ENCODE results near the gene B4GAT1.
A peak's percentile ranks its signal among the peaks of the same experiment; 100 is the strongest.
"Not testable (repeated sequence)": the region's sequence is repeated elsewhere in the genome, so short reads cannot be mapped to it uniquely, and the experiment has no call there.

B4GAT1 gene

DNA sequence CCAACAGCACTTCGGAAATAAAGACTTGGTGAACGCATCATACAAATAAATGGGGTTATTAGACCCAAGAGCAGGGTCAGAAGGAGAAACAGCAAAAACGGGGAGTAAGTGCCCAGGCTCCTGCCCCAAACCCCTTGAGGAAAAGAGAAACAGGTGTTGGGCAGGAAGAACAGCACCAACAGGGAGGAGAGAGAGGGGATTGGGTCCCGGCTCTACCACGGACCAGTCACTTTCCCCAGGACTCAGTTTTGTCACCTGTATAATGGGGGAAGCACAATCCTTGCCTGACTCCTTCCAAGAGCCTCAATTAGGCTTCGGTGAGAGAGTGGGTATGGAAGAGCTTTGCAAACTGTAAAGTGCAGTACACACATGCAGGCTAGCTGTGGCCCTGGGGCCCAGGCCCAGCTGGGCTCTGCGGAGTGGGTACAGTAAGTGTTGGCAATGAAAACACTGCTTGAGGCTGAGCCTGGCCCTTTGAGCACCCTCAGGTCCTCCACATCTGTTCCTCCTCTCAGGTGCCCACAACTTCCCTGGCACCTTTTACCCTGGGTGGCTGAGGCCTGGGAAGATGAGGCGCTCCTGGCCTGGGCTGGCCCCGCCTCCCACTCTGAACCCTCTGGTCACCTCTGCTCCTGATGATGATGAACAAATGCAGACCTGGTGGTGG lies 15.2 kb upstream of the B4GAT1 start:
- no peak for DNase-seq

DNA sequence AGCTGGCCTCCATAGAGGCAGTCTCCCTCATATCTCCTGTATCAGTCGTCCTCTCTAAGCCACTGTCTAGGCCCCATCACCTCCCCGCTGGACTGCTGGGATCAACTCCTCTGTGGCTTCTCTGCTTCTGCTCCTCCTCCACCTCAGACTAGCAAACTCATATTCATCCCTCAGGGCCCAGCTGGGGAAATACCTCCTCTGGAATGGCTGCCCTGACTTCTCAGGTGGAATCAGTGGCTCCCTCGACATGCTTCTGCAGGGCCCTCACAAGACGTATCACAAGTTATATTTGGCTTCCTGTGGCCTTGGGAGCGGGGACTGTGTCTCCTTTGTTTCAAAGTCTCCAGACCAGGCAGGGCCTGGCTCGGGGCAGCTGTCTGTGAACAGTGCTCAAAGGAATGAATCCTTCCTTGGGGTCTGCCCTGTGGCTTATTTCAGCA lies 14.1 kb upstream of the B4GAT1 start:
- DNase-seq = no peak

DNA sequence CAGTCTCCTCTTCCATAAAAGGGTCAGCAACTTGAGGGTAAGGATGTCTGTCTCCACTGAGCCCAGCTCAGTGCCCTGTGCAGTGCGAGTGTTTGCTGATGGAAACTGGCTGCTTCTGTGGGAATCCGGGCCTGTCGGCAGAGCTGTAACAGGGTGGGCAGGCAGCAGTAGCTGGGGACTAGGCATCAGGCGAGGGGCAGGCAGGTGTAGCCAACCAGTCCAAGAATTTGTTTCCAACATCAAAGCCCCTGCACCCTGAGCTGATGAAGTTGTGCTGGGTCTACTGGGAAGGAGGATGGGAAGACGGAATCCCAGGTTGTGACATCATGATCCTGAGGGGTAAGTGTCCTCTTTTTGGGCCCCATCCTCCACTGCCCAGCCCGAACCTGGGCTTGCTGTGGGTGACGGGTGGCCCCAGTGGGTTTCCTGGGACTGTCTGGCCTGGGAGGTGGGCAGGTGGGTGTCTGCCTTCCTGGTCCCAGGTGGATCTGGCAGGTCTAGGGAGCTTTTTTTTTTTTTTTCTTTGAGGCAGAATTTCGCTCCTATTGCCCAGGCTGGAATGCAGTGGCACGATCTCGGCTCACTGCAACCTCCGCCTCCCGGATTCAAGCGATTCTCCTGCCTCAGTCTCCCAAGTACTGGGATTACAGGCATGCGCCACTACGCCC lies 13.1 kb upstream of the B4GAT1 start:
- no peak for DNase-seq

DNA sequence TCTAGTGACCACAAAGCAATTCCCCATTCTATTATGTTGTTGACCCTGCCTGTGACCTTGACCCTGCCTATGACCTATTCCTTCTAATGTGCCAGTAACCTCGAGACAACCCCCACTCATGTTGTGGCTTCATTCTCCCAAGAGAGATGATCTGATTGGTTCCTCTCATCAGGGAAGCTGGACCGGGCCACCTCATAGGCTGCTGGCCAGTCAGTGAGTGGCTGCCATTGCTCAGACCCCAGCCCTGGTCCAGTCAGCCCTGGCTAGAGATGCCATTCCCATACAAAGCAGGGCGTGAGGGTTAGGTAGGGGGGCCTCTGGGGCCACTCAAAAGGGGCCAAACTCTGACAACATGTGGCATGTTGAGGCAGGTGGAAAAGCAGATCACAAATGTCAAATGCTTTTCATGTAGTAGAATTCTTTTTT lies 12.2 kb upstream of the B4GAT1 start:
- DNase-seq = no peak

DNA sequence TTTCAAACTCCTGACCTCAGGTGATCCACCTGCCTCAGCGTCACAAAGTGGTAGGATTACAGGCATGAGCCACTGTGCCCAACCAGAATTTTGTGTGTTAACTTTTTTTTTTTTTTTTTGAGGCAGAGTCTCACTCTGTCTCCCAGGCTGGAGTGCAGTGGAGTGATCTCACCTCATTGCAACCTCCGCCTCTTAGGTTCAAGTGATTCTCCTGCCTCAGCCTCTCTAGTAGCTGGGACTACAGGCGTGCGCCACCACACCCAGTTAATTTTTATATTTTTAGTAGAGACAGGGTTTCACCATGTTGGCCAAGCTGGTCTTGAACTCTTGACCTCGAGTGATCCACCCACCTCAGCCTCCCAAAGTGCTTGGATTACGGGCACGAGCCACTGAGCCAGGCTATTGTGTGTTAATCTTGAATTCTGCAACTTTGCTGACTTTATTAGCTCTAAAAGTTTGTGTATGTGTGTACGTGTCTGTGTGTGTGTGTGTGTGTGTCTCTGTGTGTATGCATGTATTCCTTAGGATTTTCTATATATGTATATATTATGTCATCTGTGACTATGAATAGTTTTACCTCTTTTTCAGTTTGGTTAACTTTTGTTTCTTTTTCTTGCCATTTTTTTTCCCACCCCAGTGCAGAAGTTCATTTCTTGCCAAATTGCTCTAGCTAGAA lies 3.3 kb upstream of the B4GAT1 start:
- not testable (repeated sequence) for DNase-seq

DNA sequence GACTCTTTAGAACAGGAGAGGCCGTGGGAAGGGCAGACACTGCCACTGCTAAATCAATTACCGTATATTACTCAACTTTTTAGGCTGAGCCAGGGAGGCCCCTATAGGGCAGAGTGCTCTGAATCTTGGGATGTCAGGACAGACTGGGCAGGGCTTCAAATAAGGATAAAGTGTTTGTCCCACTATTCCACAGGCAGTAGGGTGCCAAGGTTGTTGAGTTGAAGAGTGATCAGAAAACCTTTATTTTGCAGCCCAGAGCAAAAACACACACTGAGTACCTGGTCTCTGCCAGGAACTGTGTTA lies 1.6 kb upstream of the B4GAT1 start:
- no peak for DNase-seq

DNA sequence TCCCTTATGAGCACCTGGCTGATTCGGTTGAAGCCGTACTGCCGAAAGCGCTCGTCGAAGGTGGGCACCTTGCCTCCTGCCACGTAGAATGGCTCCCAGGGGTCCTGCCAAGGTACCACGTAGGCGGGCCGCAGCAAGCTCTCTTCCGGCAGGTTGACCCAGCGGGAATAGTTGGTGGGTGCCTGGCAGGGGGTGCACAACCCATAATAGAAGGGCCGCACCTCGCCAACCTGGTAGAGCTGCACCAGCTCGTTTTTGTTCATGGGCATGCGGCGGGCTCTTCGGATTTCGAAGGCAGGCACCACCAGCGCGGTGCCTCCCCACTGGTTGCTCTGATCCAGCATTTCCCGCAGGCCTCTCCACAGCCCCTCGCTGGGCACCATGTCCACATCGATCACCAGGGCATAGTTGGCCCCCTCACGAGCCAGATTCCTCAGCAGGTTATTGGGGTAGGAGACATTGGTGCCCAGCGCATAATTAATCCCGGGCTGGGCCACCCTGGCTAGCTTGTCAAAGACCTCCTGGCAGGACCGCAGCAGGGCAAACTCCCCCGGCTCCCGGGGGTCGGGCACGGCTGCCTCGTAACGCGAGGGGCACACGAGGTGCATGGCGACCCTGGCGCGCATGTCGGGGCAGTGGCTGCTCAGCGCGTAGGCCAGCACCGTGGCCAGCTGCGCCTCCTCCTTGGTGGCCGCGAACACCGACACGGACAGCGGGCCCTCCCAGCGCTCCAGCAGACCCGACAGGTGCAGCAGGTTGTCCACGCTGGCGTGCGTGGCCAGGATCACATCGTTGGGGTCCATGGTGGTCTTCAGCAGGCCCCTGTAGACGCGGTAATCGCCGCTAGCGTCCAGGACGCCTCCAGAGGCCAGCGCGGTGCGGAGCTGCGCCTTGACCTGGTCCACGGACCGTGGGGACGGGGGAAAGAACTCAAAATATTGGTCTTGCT lies 679 bp downstream of the B4GAT1 start:
- no peak for DNase-seq

DNA sequence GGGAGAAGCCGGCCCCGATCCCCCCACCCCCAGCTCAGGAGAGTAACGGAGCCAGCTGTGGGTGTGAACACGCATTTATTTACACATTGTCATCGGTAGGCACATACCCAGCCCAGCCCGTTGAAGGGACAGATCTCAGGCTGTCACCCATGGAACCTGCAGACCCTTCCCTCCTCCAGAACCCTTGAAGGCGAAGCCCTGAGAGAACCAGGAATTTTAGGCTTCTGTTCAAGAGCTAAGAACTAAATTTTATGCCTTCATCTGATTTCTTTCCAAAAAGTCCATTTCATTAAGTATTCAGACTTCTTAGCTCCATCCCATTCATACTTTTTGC lies 2.1 kb downstream of the B4GAT1 start:
- DNase-seq = no peak

DNA sequence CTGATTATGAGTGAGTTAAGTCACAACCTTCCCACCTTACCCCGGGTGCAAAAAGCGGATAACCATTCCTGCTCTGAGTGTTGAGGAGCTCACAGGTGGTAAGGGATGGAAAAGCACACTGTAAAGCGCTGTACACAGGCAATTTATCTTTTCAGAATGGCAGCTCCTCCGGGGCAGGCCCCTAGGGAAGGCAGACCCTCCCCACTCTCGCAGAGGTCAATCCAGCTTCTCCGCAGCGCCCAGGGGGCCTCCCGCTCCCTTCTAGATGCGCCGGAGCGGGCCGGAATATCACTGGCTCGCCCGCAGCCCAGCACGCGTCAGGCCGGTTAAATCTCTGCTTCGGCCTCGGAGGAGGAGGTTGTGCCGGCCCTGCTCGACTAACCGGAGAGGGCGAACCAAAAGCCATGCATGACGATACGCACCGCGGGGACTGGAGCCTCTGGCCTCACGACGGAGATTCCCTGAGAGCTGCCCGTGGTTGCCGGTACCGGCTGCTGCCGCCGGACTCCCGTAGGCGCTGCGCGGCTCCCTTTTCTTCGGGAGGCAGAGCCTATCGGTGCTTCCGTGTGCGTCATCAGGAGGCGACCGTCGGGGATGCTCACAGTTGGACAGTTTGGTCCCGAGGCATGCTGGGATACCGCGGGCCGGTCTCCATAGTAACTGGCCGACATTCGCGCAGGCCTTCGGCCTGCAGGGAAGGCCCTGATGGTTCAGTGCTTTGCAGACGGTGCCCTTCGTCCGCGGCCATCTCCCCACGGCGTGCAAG lies 2.7 kb downstream of the B4GAT1 start, which contains the start of gene BRMS1:
Gene BRMS1, minus strand, starts transcription at position 555 of the 766 bp plus-strand sequence. CDS start 2,870 bp downstream, outside the sequence.
- DNase-seq = peak; percentile 97

DNA sequence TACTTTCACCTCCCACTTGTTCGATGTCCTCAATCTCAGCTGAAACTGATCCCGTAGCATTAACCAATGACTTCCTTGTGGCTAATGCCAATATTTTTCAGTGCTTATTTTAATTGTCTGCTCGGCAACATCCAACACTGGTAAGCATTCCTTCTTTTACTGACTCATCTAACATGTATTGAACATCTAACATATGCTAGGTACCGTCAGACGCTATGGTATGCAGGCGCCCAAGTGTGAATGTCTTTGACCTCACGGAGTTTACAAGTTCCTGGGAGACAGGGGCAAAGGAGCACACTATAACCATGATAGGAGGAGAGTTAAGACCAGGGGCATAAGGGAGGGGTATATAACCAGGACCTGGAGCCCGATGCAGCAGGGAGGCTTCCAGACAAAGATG lies 4.3 kb downstream of the B4GAT1 start:
- no peak for DNase-seq

DNA sequence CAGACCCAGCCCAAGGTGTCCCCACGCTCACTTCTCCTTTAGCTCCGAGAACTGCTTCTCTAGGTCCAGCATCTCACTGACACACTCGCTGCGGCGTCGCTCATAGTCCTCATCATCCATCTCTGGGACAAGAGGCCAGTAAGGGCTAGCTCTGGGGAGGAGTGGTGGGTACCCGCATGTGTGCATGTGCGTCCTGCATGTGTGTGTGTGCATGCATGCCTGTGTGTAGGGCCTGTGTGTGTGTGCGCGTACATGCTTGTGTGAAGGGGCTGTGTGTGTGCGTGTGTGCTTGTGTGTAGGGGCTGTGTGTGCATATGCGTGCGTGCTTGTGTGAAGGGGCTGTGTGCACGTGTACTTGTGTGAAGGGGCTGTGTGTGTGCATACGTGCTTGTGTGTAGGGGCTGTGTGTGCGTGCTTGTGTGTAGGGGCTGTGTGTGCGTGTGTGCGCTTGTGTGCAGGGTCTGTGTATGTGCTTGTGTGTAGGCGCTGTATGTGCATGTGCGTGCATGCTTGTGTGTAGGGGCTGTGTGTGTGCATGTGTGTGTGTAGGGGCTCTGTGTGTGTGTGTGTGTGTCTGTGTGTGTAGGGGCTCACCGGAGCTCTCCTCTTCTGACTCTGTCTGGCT lies 5.8 kb downstream of the B4GAT1 start:
- DNase-seq = no peak

DNA sequence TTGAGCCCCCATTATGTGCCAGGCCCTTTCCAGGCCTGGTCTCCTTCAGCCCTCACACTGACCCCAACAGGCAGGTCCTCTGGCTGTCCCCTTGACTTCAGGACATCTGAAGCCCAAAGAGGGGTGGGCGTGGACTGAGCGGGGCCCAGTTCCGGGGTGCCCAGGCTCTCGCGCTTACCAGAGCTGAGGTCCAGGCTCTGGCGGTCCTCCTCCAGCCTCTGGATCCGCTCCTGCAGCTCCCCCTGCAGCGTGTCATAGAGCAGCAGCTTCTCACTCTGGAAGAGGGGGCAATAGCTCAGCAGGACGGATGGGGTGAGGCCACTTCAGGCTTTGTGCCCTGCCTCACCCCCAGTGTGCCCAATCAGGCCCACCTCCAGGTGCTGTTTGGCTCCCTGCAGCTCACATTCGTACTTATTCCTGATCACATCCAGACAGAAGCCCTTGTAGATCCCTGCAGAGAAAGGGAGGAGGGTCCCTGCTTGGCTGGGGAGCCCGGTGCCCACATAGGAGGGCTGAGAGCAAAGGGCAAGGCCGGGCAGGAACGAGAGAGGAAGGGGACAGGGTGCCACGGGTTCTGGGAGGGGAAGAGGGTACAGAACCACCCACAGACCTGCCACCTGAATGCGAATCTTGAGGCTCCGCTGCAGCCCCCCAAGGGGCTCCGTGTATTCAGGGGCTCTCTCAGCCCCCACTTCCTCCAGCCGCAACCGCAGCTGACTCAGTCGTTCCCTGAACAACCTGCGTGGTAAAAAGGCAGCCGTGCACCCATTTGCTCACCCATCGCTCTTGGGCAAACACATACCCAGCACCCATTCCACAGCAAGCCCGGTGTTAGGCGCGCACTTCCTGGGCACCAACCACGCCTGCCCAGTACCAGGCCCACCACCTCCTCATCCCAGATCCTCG lies 6.6 kb downstream of the B4GAT1 start:
- DNase-seq = no peak

DNA sequence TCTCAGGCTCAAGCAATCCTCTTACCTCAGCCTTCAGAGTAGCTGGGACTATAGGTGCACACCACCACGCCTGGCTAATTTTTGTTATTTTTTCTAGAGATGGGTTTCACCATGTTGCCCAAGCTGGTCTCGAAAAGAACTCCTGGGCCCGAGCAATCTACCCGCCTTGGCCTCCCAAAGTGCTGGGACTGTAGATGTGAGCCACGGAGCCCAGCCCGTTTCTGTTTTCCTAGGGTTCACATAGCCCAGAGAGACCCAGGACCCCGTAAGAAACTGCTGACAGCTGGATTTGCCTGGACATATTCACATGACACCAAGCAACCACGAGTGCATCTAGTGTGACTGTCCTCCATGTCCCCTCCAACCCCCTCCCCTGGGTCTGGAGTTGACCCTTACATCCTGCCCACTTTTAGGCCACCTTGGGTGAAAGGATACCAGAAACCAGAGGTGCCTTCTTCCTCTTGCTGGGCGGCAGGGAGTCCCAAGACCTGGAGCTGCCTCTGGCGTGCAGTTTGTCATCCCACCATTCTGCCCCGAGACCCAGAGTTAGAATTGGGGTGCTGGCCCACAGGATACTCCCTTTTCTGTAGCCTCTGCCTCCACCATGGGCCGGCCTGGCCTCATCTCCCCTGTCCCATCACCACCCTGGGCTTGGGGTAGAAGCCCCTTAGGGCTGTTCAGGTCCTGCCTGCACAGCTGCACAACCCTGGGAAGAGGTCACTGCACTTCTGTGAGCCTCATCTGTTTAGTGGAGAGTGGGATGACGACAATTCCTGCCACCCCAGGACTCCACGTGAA lies 7.5 kb downstream of the B4GAT1 start:
- no peak for DNase-seq

DNA sequence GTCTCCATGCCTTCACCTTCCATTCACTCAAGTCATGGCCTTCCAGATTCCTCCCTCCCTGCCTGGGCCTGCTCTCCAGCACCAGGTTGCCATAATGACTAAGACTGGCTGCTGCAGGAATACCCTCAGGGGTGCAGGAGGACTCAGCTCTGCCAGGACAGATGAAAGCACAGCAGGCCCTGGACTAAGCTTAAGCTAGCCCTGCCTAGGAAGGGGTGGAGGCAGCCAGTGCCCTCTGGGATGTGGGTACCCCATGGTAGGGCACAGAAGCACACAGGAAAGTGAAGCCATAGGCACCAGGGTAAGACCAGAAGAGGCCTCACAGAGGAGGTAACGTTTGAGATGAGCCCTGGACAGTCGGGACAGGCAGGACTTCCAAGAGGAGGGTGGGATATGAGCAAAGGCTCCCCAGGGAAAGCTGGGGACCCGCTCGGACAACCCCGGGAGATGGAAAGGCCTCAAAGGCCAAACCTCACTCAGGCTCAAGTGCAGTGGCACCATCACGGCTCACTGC lies 8.2 kb downstream of the B4GAT1 start:
- no peak for DNase-seq

DNA sequence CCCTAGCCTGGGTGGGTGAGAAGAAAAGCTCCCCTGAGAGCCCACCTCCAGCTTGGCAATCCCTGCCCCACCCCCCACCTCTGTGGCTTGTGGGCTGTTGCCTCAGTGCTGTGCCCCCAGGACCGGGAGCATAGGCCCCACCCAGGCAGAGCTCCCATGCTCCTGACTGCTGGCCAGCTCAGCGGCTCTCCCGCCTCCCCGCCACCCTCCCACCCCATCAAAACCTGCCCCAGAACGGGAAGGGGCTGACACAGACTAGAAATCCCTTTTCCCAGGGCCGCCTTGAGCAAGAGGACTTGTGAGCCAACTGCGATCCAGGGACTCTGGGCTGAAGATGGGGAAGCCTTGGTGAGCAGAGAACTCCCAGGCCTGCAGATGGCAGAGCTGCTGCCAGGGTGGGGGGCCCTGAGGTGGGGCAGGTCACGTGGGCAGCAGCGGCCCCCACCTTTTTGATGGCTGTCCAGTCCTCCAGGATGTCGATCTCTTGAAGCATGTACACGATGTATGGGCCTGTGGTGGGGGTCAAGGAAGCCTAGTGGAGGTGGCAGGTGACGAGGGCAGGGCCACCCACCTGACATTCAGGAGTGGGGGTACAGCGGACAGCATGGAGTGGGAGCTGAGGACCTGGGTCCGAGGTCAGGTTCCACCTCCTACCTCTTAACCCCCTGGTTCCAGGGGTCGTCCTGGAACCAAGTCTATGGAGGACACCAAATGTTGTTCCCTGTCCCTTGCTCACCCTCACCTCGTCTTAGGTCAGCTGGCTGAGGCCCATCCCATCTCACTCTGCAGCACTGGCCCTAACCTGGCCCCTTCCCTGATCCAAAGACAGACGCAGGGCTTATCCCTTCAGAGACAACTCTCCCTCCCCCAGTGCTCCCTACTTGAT lies 8.9 kb downstream of the B4GAT1 start:
- no peak for DNase-seq

DNA sequence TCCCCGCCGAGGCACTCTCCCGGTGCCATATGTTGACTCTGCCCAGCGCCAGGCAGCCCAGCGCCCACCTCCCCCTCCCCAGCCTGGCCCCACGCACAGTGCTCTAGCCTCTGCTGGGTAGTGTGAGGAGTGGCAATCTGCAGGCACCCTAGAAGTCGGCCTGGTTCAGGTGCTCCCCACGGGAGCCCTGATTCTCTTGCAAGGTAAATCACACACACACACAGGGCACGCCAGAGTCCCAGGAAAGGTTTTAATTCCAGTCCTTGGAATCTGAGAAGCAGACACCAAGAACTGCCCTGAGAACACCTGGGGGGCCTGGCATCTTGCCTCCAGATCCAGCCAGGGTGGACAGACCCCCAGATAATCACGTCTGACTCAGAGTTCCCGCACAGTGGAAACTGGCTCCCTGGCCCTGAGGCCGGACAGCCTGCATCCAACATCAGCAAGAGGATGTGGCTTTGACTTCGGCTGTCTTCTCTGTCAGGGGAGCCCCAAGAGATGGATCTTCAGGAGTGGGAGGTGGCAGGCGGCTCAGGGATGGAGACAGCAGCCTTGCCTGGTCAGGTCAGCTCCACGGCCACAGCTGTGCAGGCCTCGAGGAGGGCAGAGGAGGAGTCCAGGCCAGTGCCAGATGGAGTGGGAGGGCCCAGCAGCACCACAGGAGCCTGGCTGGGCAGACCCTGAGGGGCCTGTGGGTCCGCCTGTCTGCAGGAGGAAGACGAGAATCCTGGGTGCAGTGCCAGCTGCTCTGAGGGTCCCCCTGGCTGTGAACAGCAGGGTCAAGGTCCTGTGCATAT lies 10.1 kb downstream of the B4GAT1 start:
- no peak for DNase-seq

DNA sequence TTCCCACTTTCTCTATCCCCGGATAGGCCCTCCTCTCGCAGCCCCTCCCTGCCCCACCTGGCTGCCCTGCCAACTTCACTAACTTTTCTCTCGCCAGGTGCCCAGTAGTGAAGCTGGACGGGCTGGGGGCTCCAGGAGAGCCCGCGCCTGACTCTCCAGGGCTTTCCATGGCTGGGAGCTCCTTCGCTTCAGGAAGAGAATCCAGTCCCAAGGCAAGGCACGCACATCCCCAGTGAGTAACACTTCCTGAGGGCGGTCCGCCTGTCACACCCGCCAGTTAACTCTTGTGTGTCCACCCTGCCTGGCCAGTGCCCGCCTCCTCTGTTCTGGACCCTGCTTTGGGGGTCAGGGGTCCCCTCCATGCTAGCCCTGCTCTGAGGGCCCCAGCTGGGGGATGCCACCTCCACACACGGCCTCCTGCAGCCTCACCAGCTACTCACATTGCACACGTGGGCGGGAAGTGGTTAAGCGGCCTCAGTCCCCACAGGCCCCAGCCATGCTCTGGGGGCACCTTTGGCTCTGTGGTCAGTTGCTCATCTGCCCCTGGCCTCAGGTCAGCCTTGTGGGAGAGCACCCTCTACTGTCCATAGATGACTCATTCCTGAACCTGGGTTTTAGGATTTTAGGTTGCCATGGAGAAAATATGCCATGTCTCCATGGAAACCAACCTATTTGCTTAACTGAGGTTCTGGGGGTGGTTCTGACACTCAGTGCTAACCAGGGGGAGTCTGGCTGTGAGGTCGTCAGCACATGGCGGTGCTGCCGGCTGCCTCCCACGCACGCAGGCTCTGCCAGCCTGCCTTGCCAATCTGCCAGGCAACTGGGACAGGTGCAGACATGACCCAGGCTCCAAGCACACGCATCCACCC lies 11.0 kb downstream of the B4GAT1 start, which contains the start of gene RIN1:
Gene RIN1, minus strand, starts transcription at position 201 of the 869 bp plus-strand sequence. Its CDS starts 32 bp downstream, at position 169.
- DNase-seq = peak; percentile 80

Data from activated CD4-positive, alpha-beta T cell treated with anti-CD3 and anti-CD28 coated beads, Interleukin-2, amount 50 U/mL, for 16 hours (primary cell).